Uterine smooth muscle cell (primary cell): Measurements from ENCODE around the gene ELAPOR2. TPM values are rescaled to one million over a fixed set of nuclear protein-coding genes. Genes with fewer than 3 reads are reported as not detected.

Source experiments
- total RNA-seq: library from RNA; depleted of rRNA; stranded (reverse); fragments of >200 nt; gene quantifications from 2 replicates; pipeline ENCODE4 v1.2.3, GENCODE V29; 2014

ELAPOR2 gene
- total RNA-seq: 3.1 and 3.3 TPM in 2 replicates

DNA sequence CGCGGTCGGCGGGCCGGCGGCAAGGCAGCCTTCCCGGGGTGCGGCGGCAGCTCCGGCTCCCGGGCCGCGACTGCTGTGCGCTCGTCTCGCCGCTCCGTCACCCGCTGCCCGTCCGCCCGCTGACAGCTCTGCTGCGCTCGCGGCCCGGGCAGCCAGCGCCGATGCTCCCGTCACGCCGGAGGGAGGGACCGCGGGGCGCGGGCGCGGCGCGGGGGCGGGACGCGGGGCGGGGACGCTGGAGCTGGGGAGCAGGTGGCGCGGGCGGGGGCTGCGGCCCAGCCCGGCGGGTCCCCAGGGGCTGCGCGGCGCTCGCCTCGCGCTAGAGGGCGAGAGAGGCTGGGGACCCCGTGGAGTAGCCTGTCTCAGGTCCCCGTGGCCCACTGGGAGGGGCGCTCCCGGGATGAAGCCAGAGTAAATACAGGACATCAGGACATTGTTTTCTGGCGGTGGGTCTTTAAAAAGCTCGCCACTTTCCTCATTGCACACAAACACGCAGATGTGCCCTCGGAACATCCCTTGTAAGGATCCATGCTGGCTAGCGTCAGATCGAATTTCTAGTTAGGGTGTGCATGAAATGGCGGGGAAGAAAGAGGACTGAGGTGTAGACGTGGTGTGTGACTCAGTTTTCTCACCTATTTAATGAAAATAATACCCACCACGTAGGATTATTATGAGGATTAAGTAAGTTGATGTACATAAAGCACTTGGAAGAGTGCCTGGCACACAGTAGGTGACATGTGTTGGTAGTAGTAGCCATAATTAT, at the start of gene ELAPOR2:
Gene ELAPOR2 (minus strand): TSS at position 130 of the 763 bp plus-strand sequence. CDS start 141 bp downstream, outside the sequence.

Other genes with a start within 250 kb of the ELAPOR2 start
- 90.5 and 94.6 TPM in 2 replicates for gene DMTF1, start 92.8 kb upstream of the ELAPOR2 start, total RNA-seq
- gene TMEM243, start 160.1 kb upstream of the ELAPOR2 start, total RNA-seq: 28.8 and 41.6 TPM in 2 replicates